GM23248 (cell line): ENCODE results near the gene VCP. TPM values are rescaled to one million over a fixed set of nuclear protein-coding genes. Genes with fewer than 3 reads are reported as not detected.
A peak's percentile ranks its signal among the peaks of the same experiment; 100 is the strongest.

Experiments used
- DNase-seq: peaks from one replicate; pipeline ENCODE4 v3.0.0-alpha.2; 2015
- H2AFZ ChIP-seq: fragments of 200-600 bp; sonication (generic); 2 replicates; pipeline ENCODE4 v1.6.1; 2016; ENCODE audit warnings: antibody characterized with exemption
- H3F3A ChIP-seq: fragments of 200-600 bp; sonication (generic); 2 replicates; pipeline ENCODE4 v1.6.1; 2016; ENCODE audit warnings: mild to moderate bottlenecking, antibody characterized with exemption, mixed run types; ENCODE audit not compliant: insufficient read depth
- H3K27ac ChIP-seq: fragments of 200-600 bp; sonication (generic); 2 replicates; pipeline ENCODE4 v1.5.1; 2016; ENCODE audit warnings: mild to moderate bottlenecking
- H3K27me3 ChIP-seq: fragments of 200-600 bp; sonication (generic); replicated peaks from 2 replicates; pipeline ENCODE4 v1.6.1; 2016; ENCODE audit warnings: mild to moderate bottlenecking; ENCODE audit not compliant: insufficient read depth
- H3K36me3 ChIP-seq: fragments of 200-600 bp; sonication (generic); 2 replicates; pipeline ENCODE4 v1.6.1; 2016; ENCODE audit warnings: low read depth, mild to moderate bottlenecking
- H3K4me1 ChIP-seq: fragments of 200-600 bp; sonication (generic); 2 replicates; pipeline ENCODE4 v1.6.1; 2016; ENCODE audit warnings: mild to moderate bottlenecking; ENCODE audit not compliant: insufficient read depth
- H3K4me2 ChIP-seq: fragments of 200-600 bp; sonication (generic); one replicate; pipeline ENCODE4 v1.6.1; 2016; ENCODE audit warnings: mild to moderate bottlenecking; ENCODE audit not compliant: unreplicated experiment
- H3K4me3 ChIP-seq: fragments of 200-600 bp; sonication (generic); 2 replicates; pipeline ENCODE4 v1.5.1; 2016; ENCODE audit warnings: mild to moderate bottlenecking
- H3K79me2 ChIP-seq: fragments of 200-600 bp; sonication (generic); 2 replicates; pipeline ENCODE4 v1.6.1; 2016; ENCODE audit warnings: mild to moderate bottlenecking; ENCODE audit not compliant: insufficient read depth
- H3K9ac ChIP-seq: fragments of 200-600 bp; sonication (generic); 2 replicates; pipeline ENCODE4 v1.6.1; 2016; ENCODE audit warnings: mild to moderate bottlenecking
- H3K9me2 ChIP-seq: fragments of 200-600 bp; sonication (generic); 2 replicates; pipeline ENCODE4 v1.6.1; 2016; ENCODE audit warnings: mixed run types, mild to moderate bottlenecking, moderate library complexity; ENCODE audit not compliant: insufficient read depth
- H3K9me3 ChIP-seq: fragments of 200-600 bp; sonication (generic); one replicate; pipeline ENCODE4 v1.6.1; 2017; ENCODE audit warnings: low read depth
- H4K20me1 ChIP-seq: fragments of 200-600 bp; sonication (generic); 2 replicates; pipeline ENCODE4 v1.6.0; 2016; ENCODE audit not compliant: insufficient read depth
- EZH2 ChIP-seq: fragments of 200-600 bp; sonication (generic); IDR thresholded peaks from 2 replicates; pipeline ENCODE4 v1.6.1; 2018; ENCODE audit warnings: antibody characterized with exemption, mild to moderate bottlenecking; ENCODE audit not compliant: insufficient read depth, poor library complexity, severe bottlenecking
- EZH2phosphoT487 ChIP-seq: fragments of 200-600 bp; sonication (generic); IDR thresholded peaks from 2 replicates; pipeline ENCODE4 v1.6.1; 2018; ENCODE audit warnings: antibody characterized with exemption, moderate library complexity, mild to moderate bottlenecking, low read depth; ENCODE audit not compliant: insufficient read depth
- WGBS, 2 experiments: methylation state at CpG; one replicate each; pipeline ENCODE4 v1.1.6; 2015 to 2017; ENCODE audit warnings: low lambda C conversion rate in 2 of 2, low coverage in 1 of 2; ENCODE audit errors: missing lambda C conversion rate in 2 of 2; 5-methylcytosine and 5-hydroxymethylcytosine counted together
- in situ Hi-C: fragments of 300-500 bp; cut with MboI; formaldehyde crosslinking; loops from 2 replicates; pipeline ENCODE4 v1.15.0; 2020
- polyA plus RNA-seq: library from polyadenylated mRNA; unstranded; fragments of >200 nt; fragmentation: Nextera tagmentation; extraction: Ambion mirVana; gene quantifications from 2 replicates; pipeline ENCODE4 v1.2.1, GENCODE V29; 2016
- total RNA-seq: library from RNA; depleted of rRNA; stranded (reverse); fragments of >200 nt; shearing (Covaris generic); gene quantifications from 2 replicates; pipeline ENCODE4 v1.2.3, GENCODE V29; 2014

The VCP gene
- total and polyA plus RNA-seq, 2 experiments from 2014 or later, result 255 to 295 TPM

GRCh38 chr9:35048511-35048910 is 23.9 kb downstream of the VCP start:
- Histone ChIP-seq H3K36me3 (peaks cover 27% of the 10 kb centered on the region), H3K79me2 (0 out of 2 replicates have a peak, but pooled peaks cover 3% of the 10 kb centered on the region), H2AFZ (no peak overlapping the region), H3K9me3 (no peaks in the 10 kb centered on the region), H3K9me2 (no peaks in the 10 kb centered on the region), H3K4me2 (no peak overlapping the region), H3F3A (peaks cover 36% of the 10 kb centered on the region), H3K27me3 (no peaks in the 10 kb centered on the region), H3K4me3 (no peak overlapping the region), H3K4me1 (0 out of 2 replicates have a peak, but pooled peaks cover 3% of the 10 kb centered on the region), H3K9ac (no peak overlapping the region), H3K27ac (no peak overlapping the region), H4K20me1 (no peaks in the 10 kb centered on the region)
- TF ChIP-seq EZH2phosphoT487 (no peak), EZH2 (no peak)
- DNase-seq, result no peak
- in situ Hi-C loops, result no loop called here
- WGBS, 2 experiments, result 96 to 97% methylated on average over 6 of the region's 6 CpGs

GRCh38 chr9:35044071-35044470 is 28.4 kb downstream of the VCP start:
- WGBS, 2 experiments, result 93 to 100% methylated on average over 3 of the region's 3 CpGs
- TF ChIP-seq EZH2 (no peak), EZH2phosphoT487 (no peak)

GRCh38 chr9:35042891-35043545 is 29.4 kb downstream of the VCP start:
- 94 to 100% methylated on average over 6 of the region's 6 CpGs for WGBS, 2 experiments
- no peak overlapping the region for H3K4me3 ChIP-seq
- no peak for TF ChIP-seq EZH2phosphoT487
- no peak for TF ChIP-seq EZH2
- H3K27me3 ChIP-seq, result no peaks in the 10 kb centered on the region
- no peaks in the 10 kb centered on the region for H3K9me3 ChIP-seq
- peaks cover 7% of the 10 kb centered on the region; the same call in 1 of the 2 replicates for H3K4me1 ChIP-seq
- H3K36me3 ChIP-seq, result peaks cover 5% of the 10 kb centered on the region
- no peak overlapping the region for H3K4me2 ChIP-seq
- in situ Hi-C loops, result no loop called here
- H4K20me1 ChIP-seq, result no peaks in the 10 kb centered on the region
- H3K9me2 ChIP-seq, result no peaks in the 10 kb centered on the region
- H3K79me2 ChIP-seq, result no peaks in the 10 kb centered on the region
- H3F3A ChIP-seq, result 0 out of 2 replicates have a peak, but pooled peaks cover 14% of the 10 kb centered on the region
- no peak overlapping the region for H2AFZ ChIP-seq
- 0 out of 2 replicates have a peak overlapping the region, but pooled peaks have one; percentile 19 for H3K27ac ChIP-seq
- DNase-seq, result peak; percentile 28
- H3K9ac ChIP-seq, result no peak overlapping the region

More at GRCh38 chr9:35044071-35044470, 28.4 kb downstream of the VCP start:
- Histone ChIP-seq H3K27ac (no peak overlapping the region), H3K27me3 (no peaks in the 10 kb centered on the region), H3K79me2 (no peaks in the 10 kb centered on the region), H3K4me2 (no peak overlapping the region), H3K4me1 (peaks cover 7% of the 10 kb centered on the region; the same call in 1 of the 2 replicates), H2AFZ (no peak overlapping the region), H3K9ac (no peak overlapping the region), H3K9me3 (no peaks in the 10 kb centered on the region), H3K4me3 (no peak overlapping the region), H3K9me2 (no peaks in the 10 kb centered on the region), H3K36me3 (peaks cover 8% of the 10 kb centered on the region), H3F3A (0 out of 2 replicates have a peak, but pooled peaks cover 21% of the 10 kb centered on the region), H4K20me1 (no peaks in the 10 kb centered on the region)
- in situ Hi-C loops, result no loop called here
- DNase-seq, result no peak

GRCh38 chr9:35042081-35042604 is 30.3 kb downstream of the VCP start:
- H3K79me2 ChIP-seq, result no peaks in the 10 kb centered on the region
- H3K9me2 ChIP-seq, result no peaks in the 10 kb centered on the region
- H3K4me1 ChIP-seq, result peaks cover 7% of the 10 kb centered on the region; the same call in 1 of the 2 replicates
- H3K4me3 ChIP-seq, result no peak overlapping the region
- no peak overlapping the region for H3K9ac ChIP-seq
- no peaks in the 10 kb centered on the region for H3K27me3 ChIP-seq
- in situ Hi-C loops, result no loop called here
- 76 to 80% methylated on average over 3 of the region's 3 CpGs for WGBS, 2 experiments
- DNase-seq, result peak; percentile 57
- 0 out of 2 replicates have a peak, but pooled peaks cover 9% of the 10 kb centered on the region for H3F3A ChIP-seq
- peak overlapping the region; percentile 27 for H3K27ac ChIP-seq
- no peak for TF ChIP-seq EZH2
- H3K4me2 ChIP-seq, result no peak overlapping the region
- H3K36me3 ChIP-seq, result no peaks in the 10 kb centered on the region
- H3K9me3 ChIP-seq, result no peaks in the 10 kb centered on the region
- no peaks in the 10 kb centered on the region for H4K20me1 ChIP-seq
- no peak overlapping the region for H2AFZ ChIP-seq
